Embryonic facial prominence (tissue), 1 donor: Measurements from ENCODE around the gene SNN.

Source experiments
- DNase-seq: peaks from one replicate; pipeline ENCODE4 v3.0.0-alpha.2; 2016; ENCODE audit errors: extremely low spot score

SNN gene

GRCh38 chr16:11679941-11680911, 12.0 kb downstream of the SNN start:
- no peak for DNase-seq

GRCh38 chr16:11681556-11681955, 13.3 kb downstream of the SNN start:
- no peak for DNase-seq

- no peak for DNase-seq
These were observed 13.9 kb downstream of the SNN start for GRCh38 chr16:11681976-11682654.

- DNase-seq = no peak
These were observed 14.4 kb downstream of the SNN start for GRCh38 chr16:11682655-11683096.

- no peak for DNase-seq
These were observed 14.9 kb downstream of the SNN start for GRCh38 chr16:11683145-11683544.

- no peak for DNase-seq
These were observed 16.2 kb downstream of the SNN start for GRCh38 chr16:11684231-11685025.

- no peak for DNase-seq
These were observed 17.8 kb downstream of the SNN start for GRCh38 chr16:11685844-11686618.

- DNase-seq = no peak
These were observed 18.6 kb downstream of the SNN start for GRCh38 chr16:11686713-11687380.

GRCh38 chr16:11687601-11688519, 19.6 kb downstream of the SNN start:
- no peak for DNase-seq

- no peak for DNase-seq
These were observed 20.2 kb downstream of the SNN start for GRCh38 chr16:11688520-11688886.

GRCh38 chr16:11689031-11689840, 21.0 kb downstream of the SNN start:
- no peak for DNase-seq

GRCh38 chr16:11691235-11691634, 23.0 kb downstream of the SNN start:
- no peak for DNase-seq

GRCh38 chr16:11691771-11692170, 23.5 kb downstream of the SNN start:
- DNase-seq = no peak

GRCh38 chr16:11692171-11692570, 23.9 kb downstream of the SNN start:
- DNase-seq = no peak

GRCh38 chr16:11692651-11693050, 24.4 kb downstream of the SNN start:
- DNase-seq = no peak

GRCh38 chr16:11696266-11697012, 28.2 kb downstream of the SNN start:
- DNase-seq = no peak

GRCh38 chr16:11697319-11697718, 29.1 kb downstream of the SNN start:
- no peak for DNase-seq

- no peak for DNase-seq
These were observed 30.0 kb downstream of the SNN start for GRCh38 chr16:11698271-11698689.
